ACHN (cell line): Measurements from ENCODE around the gene GRID1.

Experiments used
- DNase-seq: peaks from one replicate; pipeline ENCODE4 v3.0.0-alpha.2; 2015
- in situ Hi-C: cut with HindIII; loops from 2 replicates; pipeline ENCODE4 v1.10.0; 2017; ENCODE audit warnings: low sequenced_read_pairs, low pct_ligation_motif_present, low pct_unique_long_range_greater_than_20kb

Gene GRID1

DNA sequence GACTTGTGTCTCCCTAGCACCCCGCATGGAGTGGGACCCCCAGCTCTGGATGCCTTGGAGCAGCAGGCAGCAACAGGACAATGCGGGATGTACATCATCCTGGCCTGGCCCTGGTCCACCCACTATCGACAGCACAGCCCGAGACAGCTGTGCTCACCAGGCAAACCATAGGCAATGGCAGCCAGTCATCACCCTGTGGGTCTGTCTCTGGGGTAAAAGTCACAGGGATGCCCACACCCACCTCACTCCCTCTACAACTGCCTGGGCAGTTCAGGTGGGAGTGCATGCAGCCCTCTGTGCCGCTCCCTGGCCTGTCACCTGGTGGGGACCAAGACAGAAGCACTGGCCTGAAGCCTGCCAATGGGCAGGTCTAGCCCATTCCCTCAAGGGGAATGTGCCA lies 147.8 kb downstream of the GRID1 start:
- DNase-seq = no peak
- in situ Hi-C loops = no loop called here

DNA sequence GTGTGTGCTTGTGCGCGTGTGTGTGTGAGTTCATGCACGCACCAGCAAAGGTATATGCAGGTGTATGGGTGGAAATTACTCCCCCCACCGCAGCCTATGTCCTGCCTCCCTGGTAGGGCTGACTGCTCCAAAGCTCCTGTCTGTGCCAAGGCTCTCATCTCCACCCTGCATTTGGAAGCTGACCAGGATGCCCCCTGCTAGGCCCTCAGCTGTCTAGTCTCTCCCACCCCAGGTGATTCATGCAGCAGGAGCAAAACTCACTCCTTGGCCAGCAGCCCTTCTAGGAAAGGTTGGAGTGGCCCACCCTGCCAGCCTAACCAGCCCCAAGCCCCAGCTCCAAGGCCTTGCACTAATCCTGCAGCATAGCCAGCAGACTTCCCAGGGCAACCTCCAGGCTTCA lies 148.4 kb downstream of the GRID1 start:
- DNase-seq = no peak
- in situ Hi-C loops = no loop called here

DNA sequence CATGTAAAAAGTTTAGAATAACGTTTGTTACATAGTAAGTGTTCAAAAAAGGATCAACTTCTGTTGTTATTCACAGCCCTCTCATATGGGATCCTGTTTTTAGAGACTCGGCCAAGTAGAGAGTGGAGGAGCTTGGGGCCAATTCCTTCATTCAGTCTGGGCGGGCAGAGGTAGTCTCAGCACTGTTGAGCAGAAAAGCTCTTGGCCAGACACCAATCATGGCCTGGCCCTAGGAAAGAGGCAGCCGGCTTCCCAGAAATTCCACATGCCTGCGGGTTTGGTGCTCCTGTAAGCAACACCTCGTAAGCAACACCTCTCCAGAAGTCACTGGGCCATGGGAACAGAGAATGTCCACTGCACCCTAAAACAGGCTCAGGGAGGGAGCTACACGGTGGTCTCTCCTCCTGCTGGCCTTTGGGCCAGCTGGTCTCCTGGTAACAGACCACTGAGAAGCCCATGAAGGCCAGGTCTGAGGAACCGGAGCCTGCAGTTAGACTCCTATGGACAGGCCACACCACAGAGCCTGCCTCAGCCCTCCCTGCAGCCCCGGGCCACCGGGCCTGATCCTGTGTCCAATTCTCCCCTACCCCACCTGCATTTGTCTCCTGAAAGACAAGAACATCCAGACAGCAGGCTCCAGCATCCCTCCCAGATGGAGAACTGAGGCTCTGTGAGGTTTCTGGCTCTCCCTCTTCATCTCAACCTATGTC lies 149.1 kb downstream of the GRID1 start:
- in situ Hi-C loops = no loop called here
- DNase-seq = no peak

DNA sequence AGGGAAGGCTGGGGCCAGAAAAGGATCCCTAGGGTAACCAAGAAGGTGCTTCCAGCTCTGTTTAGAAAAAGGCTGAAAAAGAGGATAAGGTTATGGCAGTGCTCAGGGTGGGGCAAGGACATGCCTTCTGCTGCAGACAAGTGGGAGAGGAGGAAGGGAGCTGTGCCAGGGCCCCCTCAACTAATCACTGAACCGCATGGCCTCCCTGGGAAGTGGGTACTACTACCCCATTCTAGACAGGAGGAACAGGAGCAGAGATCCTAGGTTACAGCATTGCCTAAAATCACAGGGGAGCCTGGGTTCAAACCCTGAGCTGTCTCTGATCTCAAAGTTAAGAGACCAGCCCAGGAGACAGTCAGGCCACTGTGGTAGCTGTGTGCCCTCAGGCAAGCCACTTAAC lies 149.7 kb downstream of the GRID1 start:
- no peak for DNase-seq
- in situ Hi-C loops = no loop called here

DNA sequence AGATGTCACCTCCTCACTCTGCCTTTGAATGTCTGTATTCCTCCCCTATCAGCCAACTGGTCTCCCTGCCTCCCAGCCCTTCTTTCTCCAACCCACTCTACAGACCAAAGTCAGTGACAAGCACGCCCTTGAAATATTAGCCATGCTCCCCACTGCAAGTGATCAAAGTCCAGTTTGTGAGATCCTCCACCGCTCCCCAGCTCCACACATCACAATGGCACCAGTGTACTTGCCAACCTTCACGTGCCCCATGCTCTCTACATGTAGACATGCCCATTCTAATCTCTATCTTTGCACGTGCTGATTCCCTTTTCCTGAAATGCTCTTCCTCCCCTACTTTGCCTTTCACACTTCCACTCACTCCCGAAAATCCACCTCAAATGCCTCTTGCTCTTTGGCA lies 150.9 kb downstream of the GRID1 start:
- no peak for DNase-seq
- in situ Hi-C loops = no loop called here

DNA sequence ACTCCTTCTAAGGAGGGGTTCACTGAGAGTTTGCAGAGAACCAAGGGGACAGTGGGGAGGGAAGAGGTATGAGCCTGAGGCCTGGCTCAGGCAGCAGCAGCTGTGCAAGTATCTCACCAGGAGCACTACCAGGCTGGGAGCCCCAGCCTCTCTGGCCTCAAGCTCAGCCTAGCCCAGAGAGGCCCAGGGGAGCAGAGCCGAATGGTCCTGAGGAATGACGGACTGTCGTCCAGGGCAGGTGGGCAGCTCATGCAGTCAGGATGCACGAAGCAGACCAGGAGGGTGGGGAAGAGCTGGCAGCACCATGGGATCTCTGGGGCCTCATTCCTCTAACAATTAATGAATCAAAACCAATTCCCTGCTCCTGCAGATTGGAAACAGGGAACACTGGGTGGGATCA lies 151.5 kb downstream of the GRID1 start:
- DNase-seq = no peak
- in situ Hi-C loops = no loop called here

DNA sequence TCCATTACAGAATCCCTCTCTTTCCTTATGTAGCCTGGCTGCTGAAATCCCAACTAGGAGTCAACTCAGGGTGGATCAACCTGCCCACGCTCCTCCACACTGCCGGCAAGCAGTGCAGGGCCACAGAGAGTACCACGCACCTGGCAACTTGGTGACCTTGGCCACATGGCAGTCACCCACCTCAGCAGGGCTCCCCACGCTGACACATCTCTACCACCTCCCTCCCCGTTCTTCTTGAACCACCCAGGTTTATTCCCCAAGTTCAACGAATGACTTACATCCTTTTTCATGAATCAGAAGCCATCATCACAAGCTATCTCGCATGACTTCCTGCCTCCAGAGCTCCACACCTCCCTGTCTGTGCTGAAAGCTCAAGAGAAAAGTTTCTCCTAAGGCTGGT lies 153.4 kb downstream of the GRID1 start:
- no peak for DNase-seq
- in situ Hi-C loops = no loop called here

DNA sequence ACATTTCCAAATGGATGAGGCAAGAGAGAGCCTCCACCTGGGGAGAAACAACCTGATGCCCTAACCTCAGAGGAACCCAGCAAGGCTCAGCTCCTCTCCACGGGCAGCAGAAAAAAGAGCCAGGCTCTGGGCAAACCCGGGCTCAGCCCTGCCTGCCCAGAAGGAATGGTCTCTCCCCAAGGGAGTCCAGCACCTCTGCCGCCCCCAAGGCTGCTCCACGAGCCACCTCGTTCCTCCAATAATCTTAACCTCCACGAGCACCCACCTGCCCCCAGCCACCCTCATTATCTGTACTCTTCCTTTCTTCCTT lies 154.2 kb downstream of the GRID1 start:
- in situ Hi-C loops = no loop called here
- no peak for DNase-seq

DNA sequence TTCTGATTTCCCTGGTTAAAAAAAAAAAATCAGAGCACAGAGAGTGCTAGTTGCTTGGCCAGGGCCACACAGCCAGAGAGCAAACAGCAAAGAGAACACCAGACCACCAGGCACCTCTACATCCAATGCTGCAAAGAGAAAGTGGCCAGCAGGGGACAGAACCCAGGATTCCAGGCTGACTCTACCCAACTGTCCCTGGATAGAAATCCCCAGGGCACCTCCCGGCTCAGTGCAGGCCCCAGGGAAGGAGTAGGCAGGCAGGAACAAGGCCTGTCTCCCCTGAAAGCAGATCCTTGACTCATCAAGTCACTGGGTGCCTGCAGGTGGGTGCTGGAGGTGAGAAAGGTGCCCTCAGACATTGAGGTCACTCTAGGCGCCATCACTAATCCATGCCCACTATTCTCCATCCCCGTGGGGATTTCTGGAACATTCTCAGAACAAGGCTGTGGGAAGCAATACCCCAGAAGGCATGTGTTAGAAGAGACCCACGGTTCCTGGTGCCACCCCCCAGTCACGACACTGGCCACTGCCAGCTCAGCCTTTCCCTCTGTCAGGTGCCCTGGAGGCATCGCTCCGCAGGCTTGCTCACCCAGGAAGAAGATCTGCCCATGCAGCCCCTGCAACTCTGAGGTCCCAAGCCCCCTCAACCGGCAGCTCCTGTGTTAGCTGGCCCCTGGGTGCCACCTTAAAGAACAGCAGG lies 154.8 kb downstream of the GRID1 start:
- DNase-seq = no peak

DNA sequence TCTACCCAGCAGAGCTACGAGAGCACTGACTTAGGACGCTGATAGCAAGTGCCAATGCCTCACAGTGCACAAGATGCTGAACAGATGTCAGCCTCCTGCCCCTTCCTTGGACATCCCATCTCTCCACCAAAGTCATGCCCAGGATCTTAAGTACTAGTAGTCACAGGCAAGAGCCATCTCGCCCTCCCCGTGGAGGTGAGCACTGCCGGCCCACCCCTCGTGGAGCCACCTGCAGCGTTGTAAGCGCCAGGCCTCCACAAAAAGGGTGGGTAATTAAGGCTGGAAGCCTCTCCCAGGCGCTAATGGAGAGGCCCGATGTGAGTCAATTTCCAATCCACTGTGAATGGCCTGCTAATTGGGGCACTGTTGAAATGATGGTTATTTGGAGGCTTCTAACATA lies 156.2 kb downstream of the GRID1 start:
- in situ Hi-C loops = no loop called here
- DNase-seq = no peak

More for the DNA sequence above, 154.8 kb downstream of the GRID1 start:
- in situ Hi-C loops = no loop called here

DNA sequence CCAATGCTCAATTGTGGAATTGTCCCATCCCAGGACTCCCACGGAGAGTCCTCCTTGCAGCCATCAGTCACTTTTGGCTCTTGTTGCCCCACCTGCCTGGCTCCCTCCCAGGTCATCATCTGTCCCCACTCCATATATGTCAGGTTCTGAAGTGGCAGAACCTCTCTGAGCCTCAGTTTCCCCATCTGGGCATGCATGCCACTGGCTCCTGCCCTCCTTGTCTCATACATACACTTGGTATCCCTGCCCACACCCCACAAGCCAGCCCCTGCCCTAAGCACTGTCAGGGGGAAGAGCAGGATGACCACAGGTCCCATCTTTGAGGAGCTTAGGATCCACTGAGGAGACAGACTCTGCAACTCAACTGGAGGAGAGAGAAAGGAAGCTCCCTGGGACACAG lies 156.9 kb downstream of the GRID1 start:
- no peak for DNase-seq
- in situ Hi-C loops = no loop called here

DNA sequence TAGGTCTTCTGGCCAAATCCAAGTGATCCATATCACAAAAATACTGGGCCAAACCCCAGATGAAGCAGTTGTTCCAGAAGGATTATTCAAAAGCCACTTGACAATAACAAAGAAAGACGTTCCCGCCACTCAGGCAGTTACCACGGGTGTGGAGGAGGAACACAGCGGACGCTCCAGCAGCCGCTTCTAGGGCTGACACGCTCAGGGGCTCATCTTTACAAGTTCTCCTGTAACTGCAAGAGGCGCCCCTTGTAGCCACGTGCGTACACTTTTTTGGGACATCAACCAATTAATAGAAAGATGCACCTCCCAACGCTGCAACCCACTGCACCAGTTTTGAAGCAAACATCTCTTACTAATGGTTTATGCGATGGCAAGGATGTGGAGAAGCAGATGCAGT lies 159.4 kb downstream of the GRID1 start:
- no peak for DNase-seq
- in situ Hi-C loops = no loop called here

DNA sequence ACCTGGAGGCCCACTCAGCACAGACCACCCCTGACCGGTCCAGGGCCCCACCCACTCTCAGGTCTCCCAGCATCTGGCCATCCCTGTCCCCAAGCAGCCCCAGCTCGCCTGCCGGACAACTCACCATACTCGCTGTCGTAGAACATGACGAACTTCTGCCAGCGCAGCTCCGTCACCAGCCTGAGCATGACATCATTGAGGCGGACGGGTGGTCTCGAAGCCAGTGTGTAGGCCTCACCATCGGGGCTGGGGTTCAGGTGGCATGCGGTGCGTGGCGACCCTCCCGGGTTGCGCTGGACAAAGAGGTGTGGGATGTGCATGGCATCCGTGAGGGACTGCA lies 160.4 kb downstream of the GRID1 start:
- in situ Hi-C loops = no loop called here
- no peak for DNase-seq

DNA sequence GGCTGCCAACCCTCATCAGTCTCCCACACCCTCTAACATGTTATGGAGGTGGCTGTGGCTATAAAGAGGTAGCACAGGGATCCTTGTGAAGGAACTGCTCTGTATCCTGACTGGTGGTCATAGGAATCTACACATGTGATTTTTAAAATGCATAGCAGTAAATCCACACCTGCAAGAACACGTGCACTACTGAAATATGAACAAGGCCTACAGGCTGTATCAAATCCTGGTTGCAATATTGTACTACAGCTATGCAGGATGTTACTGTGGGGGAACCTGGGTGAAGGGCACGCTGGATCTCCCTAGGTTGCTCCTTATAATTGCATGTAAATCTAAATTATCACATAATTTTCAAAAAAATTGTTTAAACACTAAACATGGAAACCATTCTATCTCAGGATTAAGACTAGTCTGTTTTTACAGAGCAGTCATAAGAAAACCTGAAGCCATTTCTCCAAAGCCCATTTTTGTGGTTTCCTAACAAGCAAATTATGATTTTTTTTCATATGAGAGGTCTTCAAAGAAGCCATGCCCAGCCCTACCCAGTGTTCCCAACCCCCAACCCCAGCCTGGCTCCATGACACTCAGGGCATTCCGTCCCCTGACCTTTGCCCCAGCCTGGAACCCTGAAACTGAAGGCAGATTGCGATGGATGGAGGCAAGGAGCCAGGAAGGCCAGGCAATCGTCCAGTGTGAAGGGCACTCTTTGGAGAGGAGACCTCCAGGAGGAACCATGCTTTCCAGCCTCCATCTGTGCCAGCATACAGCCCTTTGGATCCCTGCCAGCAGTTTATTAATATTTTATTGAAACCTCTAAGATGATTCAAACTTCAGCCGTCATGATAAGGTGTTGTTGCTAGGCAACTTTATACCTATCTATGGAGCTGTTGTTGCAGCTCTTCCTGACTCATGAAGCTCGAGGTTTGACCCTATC lies 161.0 kb downstream of the GRID1 start:
- in situ Hi-C loops = no loop called here
- DNase-seq = no peak

DNA sequence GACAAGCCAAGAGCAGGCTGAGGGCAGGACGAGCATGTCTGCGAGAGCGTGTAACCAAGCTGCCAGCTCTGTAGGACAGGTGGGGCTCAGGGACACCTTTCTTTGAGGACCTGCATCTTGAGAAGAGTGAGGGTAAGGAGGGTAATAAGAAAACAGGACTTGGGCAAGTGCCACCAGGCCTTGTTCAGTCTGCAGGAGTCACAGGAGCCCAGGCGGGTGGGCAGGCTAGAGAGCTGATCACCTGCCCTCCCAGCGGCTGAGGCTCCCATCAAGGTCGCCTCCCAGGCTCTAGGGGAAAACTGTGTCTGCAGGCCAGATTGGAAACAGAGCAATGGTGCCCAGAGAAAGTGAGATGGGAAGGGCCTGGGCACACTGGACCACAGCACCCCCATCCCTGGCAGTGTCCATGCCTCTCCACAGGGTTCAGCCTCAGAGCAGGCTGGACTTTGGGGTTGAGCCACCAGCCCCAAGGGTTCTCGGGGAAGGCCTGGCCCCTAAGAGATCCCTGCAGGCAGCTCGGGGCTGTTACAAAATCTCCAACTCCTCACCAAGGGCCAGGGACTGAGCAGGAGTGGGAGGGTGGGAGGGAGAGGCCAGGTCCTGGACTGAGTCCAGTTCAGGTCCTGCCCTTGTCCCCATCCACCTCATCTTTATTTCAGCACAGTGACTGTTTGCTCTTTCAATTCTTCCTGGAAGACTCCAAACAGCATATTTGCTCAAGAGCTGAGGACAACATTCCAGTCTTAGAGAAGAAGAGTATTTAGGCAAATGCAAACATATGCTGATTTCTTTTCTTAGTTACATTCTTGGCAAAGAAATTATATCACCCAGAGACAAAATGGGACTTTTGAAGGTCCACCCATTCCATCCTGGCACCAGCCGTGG lies 161.9 kb downstream of the GRID1 start:
- in situ Hi-C loops = no loop called here
- no peak for DNase-seq

DNA sequence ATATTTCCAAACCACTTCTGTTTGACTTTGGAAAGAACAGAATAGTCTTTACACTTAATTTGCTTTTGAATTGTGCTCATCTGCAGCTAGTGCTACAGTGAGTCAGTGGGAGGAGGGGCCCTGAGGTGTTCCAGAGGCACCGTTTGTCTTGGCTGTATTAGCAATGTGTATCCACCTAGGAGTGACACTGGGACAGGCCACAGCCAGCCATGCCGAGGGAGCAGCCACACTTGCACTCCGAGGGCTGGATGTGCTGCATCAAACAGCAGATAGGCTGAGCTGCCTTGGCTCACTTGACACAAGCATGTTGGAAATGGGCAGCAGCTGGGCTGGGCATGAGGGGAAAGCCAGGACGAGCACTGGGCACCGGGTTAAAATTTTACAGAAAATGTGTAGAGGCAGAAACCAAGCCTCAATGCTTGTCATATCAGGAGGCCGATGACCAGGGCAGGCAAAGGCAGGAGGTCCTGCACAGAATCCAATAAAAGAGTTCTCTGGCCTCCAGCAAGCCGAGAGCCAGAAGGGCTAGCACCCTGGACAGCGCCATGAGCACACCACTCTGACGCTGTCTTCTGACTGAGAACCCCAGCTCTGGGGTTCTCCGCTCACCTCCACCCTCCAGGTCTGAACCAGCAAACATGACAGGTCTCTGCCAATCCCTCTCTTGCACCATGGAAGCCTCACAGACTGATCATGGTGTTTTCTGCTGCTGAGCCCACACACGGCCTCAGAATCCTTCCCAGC lies 163.3 kb downstream of the GRID1 start:
- in situ Hi-C loops = no loop called here
- DNase-seq = peak; percentile 56

DNA sequence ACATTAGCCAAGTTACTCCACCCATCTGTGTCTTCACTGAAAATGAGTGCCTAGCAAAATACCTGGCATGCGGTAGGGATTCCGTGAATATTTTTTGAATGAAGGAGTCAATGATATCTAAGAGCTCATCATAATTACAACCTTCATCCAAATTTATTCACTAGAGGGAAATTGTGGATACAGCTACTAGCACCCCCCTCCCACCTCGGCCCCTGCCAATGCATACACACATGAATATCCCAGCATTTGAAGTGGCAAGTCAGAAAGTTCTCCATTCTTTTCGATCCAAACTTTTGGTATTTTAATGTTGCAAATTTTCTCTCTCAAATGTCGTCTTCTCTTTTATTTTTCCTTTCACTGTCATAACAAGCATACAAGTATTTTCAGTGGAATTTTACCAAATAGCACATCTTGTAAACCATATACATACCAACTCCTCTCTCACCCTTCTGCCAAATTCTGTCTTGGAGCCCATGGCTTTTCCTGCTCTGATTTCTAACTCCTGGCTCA lies 164.3 kb downstream of the GRID1 start:
- DNase-seq = no peak
- in situ Hi-C loops = no loop called here

DNA sequence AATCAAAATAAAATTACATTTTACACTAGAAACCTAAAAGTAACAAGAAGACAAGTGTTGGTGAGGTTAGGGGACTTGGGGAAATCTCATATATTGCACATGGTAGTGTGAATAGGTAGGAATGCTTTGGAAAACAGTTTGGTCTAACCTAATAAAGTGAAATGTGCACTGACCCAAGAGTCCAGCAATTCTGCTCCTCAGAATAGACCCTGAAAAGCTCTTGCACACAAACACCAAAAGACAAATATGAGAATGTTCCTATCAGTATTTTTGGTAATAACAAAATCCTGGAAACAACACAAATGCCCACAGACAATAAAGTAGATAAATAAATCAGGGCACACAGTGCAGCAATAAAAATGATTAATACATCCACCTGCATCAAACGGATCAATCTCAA lies 165.7 kb downstream of the GRID1 start:
- no peak for DNase-seq
- in situ Hi-C loops = no loop called here
